Osteocyte (in vitro differentiated cells): ENCODE measurements around the gene CA6. TPM values are rescaled to one million over a fixed set of nuclear protein-coding genes. Genes with fewer than 3 reads are reported as not detected.
"Not testable (repeated sequence)": the region's sequence is repeated elsewhere in the genome, so short reads cannot be mapped to it uniquely, and the experiment has no call there.

ENCODE experiments used
- DNase-seq: peaks from one replicate; pipeline ENCODE4 v3.0.0; 2021; ENCODE audit warnings: mixed read lengths; ENCODE audit not compliant: unreplicated experiment; ENCODE audit errors: extremely low spot score
- H3K27ac Mint-ChIP-seq: one replicate; pipeline ENCODE4 v1.8.0; 2021; ENCODE audit warnings: mild to moderate bottlenecking, mixed read lengths; ENCODE audit not compliant: unreplicated experiment
- H3K27me3 Mint-ChIP-seq: one replicate; pipeline ENCODE4 v1.8.0; 2021; ENCODE audit warnings: mixed read lengths; ENCODE audit not compliant: unreplicated experiment
- H3K36me3 Mint-ChIP-seq: one replicate; pipeline ENCODE4 v1.8.0; 2021; ENCODE audit warnings: mixed read lengths; ENCODE audit not compliant: unreplicated experiment
- H3K4me1 Mint-ChIP-seq: one replicate; pipeline ENCODE4 v1.8.0; 2021; ENCODE audit warnings: mixed read lengths; ENCODE audit not compliant: unreplicated experiment
- H3K4me3 Mint-ChIP-seq: one replicate; pipeline ENCODE4 v1.8.0; 2021; ENCODE audit warnings: mild to moderate bottlenecking, moderate library complexity, mixed read lengths; ENCODE audit not compliant: unreplicated experiment
- H3K9me3 Mint-ChIP-seq: one replicate; pipeline ENCODE4 v1.8.0; 2021; ENCODE audit warnings: mixed read lengths; ENCODE audit not compliant: unreplicated experiment
- CTCF ChIP-seq: fragments of 200-600 bp; sonication (generic); IDR thresholded peaks from 2 replicates; pipeline ENCODE4 v1.5.0; 2021; ENCODE audit warnings: antibody characterized with exemption, mild to moderate bottlenecking, moderate library complexity
- total RNA-seq: library from RNA; stranded (reverse); gene quantifications from 2 replicates; pipeline ENCODE4 v1.2.1, GENCODE V29; 2021

CA6 gene
- total RNA-seq, 1 donor from 2014 or later = not detected

GRCh38 chr1:8989821-8990220, 44.2 kb downstream of the CA6 start:
- H3K27ac Mint-ChIP-seq = no peak overlapping the region
- H3K27me3 Mint-ChIP-seq = no peaks in the 10 kb centered on the region
- H3K9me3 Mint-ChIP-seq = no peaks in the 10 kb centered on the region
- peaks cover 13% of the 10 kb centered on the region for H3K4me1 Mint-ChIP-seq
- DNase-seq = no peak
- no peak overlapping the region for H3K4me3 Mint-ChIP-seq
- TF ChIP-seq CTCF = no peak
- H3K36me3 Mint-ChIP-seq = no peaks in the 10 kb centered on the region

- Mint-ChIP-seq H3K27ac (no peak overlapping the region), H3K9me3 (no peaks in the 10 kb centered on the region)
- DNase-seq = no peak
Measured at GRCh38 chr1:8992936-8993687, 47.4 kb downstream of the CA6 start.

GRCh38 chr1:8993962-8994675, 48.5 kb downstream of the CA6 start:
- H3K4me3 Mint-ChIP-seq, H3K27me3 Mint-ChIP-seq, DNase-seq, H3K9me3 Mint-ChIP-seq, H3K36me3 Mint-ChIP-seq, H3K4me1 Mint-ChIP-seq, H3K27ac Mint-ChIP-seq: not testable (repeated sequence)

More at GRCh38 chr1:8992936-8993687, 47.4 kb downstream of the CA6 start:
- H3K4me3 Mint-ChIP-seq = no peak overlapping the region
- no peaks in the 10 kb centered on the region for H3K27me3 Mint-ChIP-seq
- no peaks in the 10 kb centered on the region for H3K36me3 Mint-ChIP-seq
- peak; percentile 22 for TF ChIP-seq CTCF
- H3K4me1 Mint-ChIP-seq = peaks cover 3% of the 10 kb centered on the region

- not testable (repeated sequence) for H3K9me3 Mint-ChIP-seq, H3K27ac Mint-ChIP-seq, H3K36me3 Mint-ChIP-seq, H3K27me3 Mint-ChIP-seq, H3K4me3 Mint-ChIP-seq, H3K4me1 Mint-ChIP-seq, DNase-seq
Measured at GRCh38 chr1:9001534-9002214, 56.0 kb downstream of the CA6 start.

- H3K27me3 Mint-ChIP-seq, H3K9me3 Mint-ChIP-seq, H3K27ac Mint-ChIP-seq, H3K4me3 Mint-ChIP-seq, DNase-seq, H3K4me1 Mint-ChIP-seq, H3K36me3 Mint-ChIP-seq: not testable (repeated sequence)
Measured at GRCh38 chr1:9002215-9002560, 56.5 kb downstream of the CA6 start.

- no peak for DNase-seq
- H3K27ac Mint-ChIP-seq = no peak overlapping the region
- no peaks in the 10 kb centered on the region for H3K36me3 Mint-ChIP-seq
- peaks cover 4% of the 10 kb centered on the region for H3K4me1 Mint-ChIP-seq
- H3K9me3 Mint-ChIP-seq = no peaks in the 10 kb centered on the region
- TF ChIP-seq CTCF = no peak
- peaks cover 10% of the 10 kb centered on the region for H3K27me3 Mint-ChIP-seq
- no peak overlapping the region for H3K4me3 Mint-ChIP-seq
Measured at GRCh38 chr1:9004031-9004699, 58.5 kb downstream of the CA6 start.
